ENCODE results near the gene ASPM.

ASPM gene

GRCh38 chr1:197178998-197179397 is 32.5 kb upstream of the ASPM start:
- Histone ChIP-seq H3K27me3 (ENCODE audit: insufficient read depth, insufficient read length) (no peaks in the 10 kb centered on the region), H3K4me1 (ENCODE audit: insufficient read depth, insufficient read length) (no peaks in the 10 kb centered on the region), H3K9me3 (ENCODE audit: insufficient read depth, low read length) (no peaks in the 10 kb centered on the region), H3K36me3 (ENCODE audit: insufficient read depth, insufficient read length, low read length) (peaks cover 59% of the 10 kb centered on the region), H3K9ac (ENCODE audit: insufficient read length, low read depth) (no peak overlapping the region), H3K4me3 (ENCODE audit: insufficient read length, low read depth) (no peak overlapping the region)
- TF ChIP-seq ZNF274 (IDR thresholded peaks at IDR 0.05; ENCODE audit: low read depth, low read length) (no peak), SUZ12 (IDR thresholded peaks at IDR 0.05; ENCODE audit: extremely low read depth, insufficient read depth, insufficient read length) (no peak), YY1 (IDR thresholded peaks at IDR 0.05; ENCODE audit: insufficient read depth, insufficient read length) (no peak)
- no peak for DNase-seq (ENCODE audit: low read depth, low spot score)

- H3K4me1 ChIP-seq (ENCODE audit: insufficient read depth, insufficient read length): no peaks in the 10 kb centered on the region
- no peaks in the 10 kb centered on the region for H3K9me3 ChIP-seq (ENCODE audit: insufficient read depth, low read length)
- no peak overlapping the region for H3K4me3 ChIP-seq (ENCODE audit: insufficient read length, low read depth)
- H3K27me3 ChIP-seq (ENCODE audit: insufficient read depth, insufficient read length): no peaks in the 10 kb centered on the region
- peaks cover 62% of the 10 kb centered on the region for H3K36me3 ChIP-seq (ENCODE audit: insufficient read depth, insufficient read length, low read length)
- no peak overlapping the region for H3K9ac ChIP-seq (ENCODE audit: insufficient read length, low read depth)
- TF ChIP-seq ZNF274 (IDR thresholded peaks at IDR 0.05; ENCODE audit: low read depth, low read length) (no peak), YY1 (IDR thresholded peaks at IDR 0.05; ENCODE audit: insufficient read depth, insufficient read length) (no peak), SUZ12 (IDR thresholded peaks at IDR 0.05; ENCODE audit: extremely low read depth, insufficient read depth, insufficient read length) (no peak)
- no peak for DNase-seq (ENCODE audit: low read depth, low spot score)
These were observed 28.3 kb upstream of the ASPM start for GRCh38 chr1:197174818-197175217.

GRCh38 chr1:197173571-197174507 is 27.4 kb upstream of the ASPM start:
- H3K4me3 ChIP-seq (ENCODE audit: insufficient read length, low read depth): no peak overlapping the region
- DNase-seq (ENCODE audit: low read depth, low spot score): no peak
- H3K27me3 ChIP-seq (ENCODE audit: insufficient read depth, insufficient read length): no peaks in the 10 kb centered on the region
- TF ChIP-seq ZNF274 (IDR thresholded peaks at IDR 0.05; ENCODE audit: low read depth, low read length) (no peak), SUZ12 (IDR thresholded peaks at IDR 0.05; ENCODE audit: extremely low read depth, insufficient read depth, insufficient read length) (no peak), YY1 (IDR thresholded peaks at IDR 0.05; ENCODE audit: insufficient read depth, insufficient read length) (no peak)
- H3K36me3 ChIP-seq (ENCODE audit: insufficient read depth, insufficient read length, low read length): peaks cover 53% of the 10 kb centered on the region
- H3K4me1 ChIP-seq (ENCODE audit: insufficient read depth, insufficient read length): no peaks in the 10 kb centered on the region
- H3K9ac ChIP-seq (ENCODE audit: insufficient read length, low read depth): no peak overlapping the region
- no peaks in the 10 kb centered on the region for H3K9me3 ChIP-seq (ENCODE audit: insufficient read depth, low read length)

- H3K9me3 ChIP-seq (ENCODE audit: insufficient read depth, low read length): no peaks in the 10 kb centered on the region
- no peak overlapping the region for H3K9ac ChIP-seq (ENCODE audit: insufficient read length, low read depth)
- H3K27me3 ChIP-seq (ENCODE audit: insufficient read depth, insufficient read length): no peaks in the 10 kb centered on the region
- no peak for DNase-seq (ENCODE audit: low read depth, low spot score)
- TF ChIP-seq SUZ12 (IDR thresholded peaks at IDR 0.05; ENCODE audit: extremely low read depth, insufficient read depth, insufficient read length) (no peak), YY1 (IDR thresholded peaks at IDR 0.05; ENCODE audit: insufficient read depth, insufficient read length) (no peak), ZNF274 (IDR thresholded peaks at IDR 0.05; ENCODE audit: low read depth, low read length) (no peak)
- H3K4me1 ChIP-seq (ENCODE audit: insufficient read depth, insufficient read length): no peaks in the 10 kb centered on the region
- no peak overlapping the region for H3K4me3 ChIP-seq (ENCODE audit: insufficient read length, low read depth)
- peaks cover 41% of the 10 kb centered on the region for H3K36me3 ChIP-seq (ENCODE audit: insufficient read depth, insufficient read length, low read length)
These were observed 25.1 kb upstream of the ASPM start for GRCh38 chr1:197171531-197171930.

- peaks cover 31% of the 10 kb centered on the region for H3K36me3 ChIP-seq (ENCODE audit: insufficient read depth, insufficient read length, low read length)
- no peaks in the 10 kb centered on the region for H3K4me1 ChIP-seq (ENCODE audit: insufficient read depth, insufficient read length)
- H3K27me3 ChIP-seq (ENCODE audit: insufficient read depth, insufficient read length): no peaks in the 10 kb centered on the region
- no peak for DNase-seq (ENCODE audit: low read depth, low spot score)
- H3K4me3 ChIP-seq (ENCODE audit: insufficient read length, low read depth): no peak overlapping the region
- H3K9ac ChIP-seq (ENCODE audit: insufficient read length, low read depth): no peak overlapping the region
- no peak for TF ChIP-seq ZNF274 (IDR thresholded peaks at IDR 0.05; ENCODE audit: low read depth, low read length)
- TF ChIP-seq YY1 (IDR thresholded peaks at IDR 0.05; ENCODE audit: insufficient read depth, insufficient read length): no peak
- no peak for TF ChIP-seq SUZ12 (IDR thresholded peaks at IDR 0.05; ENCODE audit: extremely low read depth, insufficient read depth, insufficient read length)
- no peaks in the 10 kb centered on the region for H3K9me3 ChIP-seq (ENCODE audit: insufficient read depth, low read length)
These were observed 24.1 kb upstream of the ASPM start for GRCh38 chr1:197170538-197170937.

- H3K4me1 ChIP-seq (ENCODE audit: insufficient read depth, insufficient read length): no peaks in the 10 kb centered on the region
- H3K27me3 ChIP-seq (ENCODE audit: insufficient read depth, insufficient read length): no peaks in the 10 kb centered on the region
- TF ChIP-seq ZNF274 (IDR thresholded peaks at IDR 0.05; ENCODE audit: low read depth, low read length) (no peak), SUZ12 (IDR thresholded peaks at IDR 0.05; ENCODE audit: extremely low read depth, insufficient read depth, insufficient read length) (no peak), YY1 (IDR thresholded peaks at IDR 0.05; ENCODE audit: insufficient read depth, insufficient read length) (no peak)
- no peaks in the 10 kb centered on the region for H3K9me3 ChIP-seq (ENCODE audit: insufficient read depth, low read length)
- H3K4me3 ChIP-seq (ENCODE audit: insufficient read length, low read depth): no peak overlapping the region
- no peak for DNase-seq (ENCODE audit: low read depth, low spot score)
- peaks cover 13% of the 10 kb centered on the region for H3K36me3 ChIP-seq (ENCODE audit: insufficient read depth, insufficient read length, low read length)
- H3K9ac ChIP-seq (ENCODE audit: insufficient read length, low read depth): no peak overlapping the region
These were observed 13.0 kb upstream of the ASPM start for GRCh38 chr1:197159461-197159860.

- TF ChIP-seq ZNF274 (IDR thresholded peaks at IDR 0.05; ENCODE audit: low read depth, low read length) (no peak), SUZ12 (IDR thresholded peaks at IDR 0.05; ENCODE audit: extremely low read depth, insufficient read depth, insufficient read length) (no peak), YY1 (IDR thresholded peaks at IDR 0.05; ENCODE audit: insufficient read depth, insufficient read length) (no peak)
These were observed 10.2 kb upstream of the ASPM start for GRCh38 chr1:197156692-197157091.

More at GRCh38 chr1:197156692-197157091, 10.2 kb upstream of the ASPM start:
- H3K4me3 ChIP-seq (ENCODE audit: insufficient read length, low read depth): no peak overlapping the region
- no peaks in the 10 kb centered on the region for H3K27me3 ChIP-seq (ENCODE audit: insufficient read depth, insufficient read length)
- no peaks in the 10 kb centered on the region for H3K4me1 ChIP-seq (ENCODE audit: insufficient read depth, insufficient read length)
- no peak for DNase-seq (ENCODE audit: low read depth, low spot score)
- no peak overlapping the region for H3K9ac ChIP-seq (ENCODE audit: insufficient read length, low read depth)
- H3K9me3 ChIP-seq (ENCODE audit: insufficient read depth, low read length): no peaks in the 10 kb centered on the region
- peaks cover 8% of the 10 kb centered on the region for H3K36me3 ChIP-seq (ENCODE audit: insufficient read depth, insufficient read length, low read length)
